Activated T-helper 2 cell treated with anti-CD3 and anti-CD28 coated beads, Interferon-gamma antibody, Interleukin-2, Interleukin-4, amounts not matched to agents 10 μg/mL and 5 μg/mL and 100 μg/mL, durations not matched to agents 14 hours and 24 hours and 36 hours (primary cell): ENCODE data around the gene LUC7L2. TPM values are rescaled to one million over a fixed set of nuclear protein-coding genes. Genes with fewer than 3 reads are reported as not detected.
"Not testable (repeated sequence)": the region's sequence is repeated elsewhere in the genome, so short reads cannot be mapped to it uniquely, and the experiment has no call there.

Experiments used
- DNase-seq: peaks from one replicate; pipeline ENCODE4 v3.0.0; 2021; ENCODE audit warnings: low spot score
- H3K27ac Mint-ChIP-seq: one replicate; pipeline ENCODE4 v1.8.0; 2021; ENCODE audit warnings: mixed read lengths
- H3K27me3 Mint-ChIP-seq: one replicate; pipeline ENCODE4 v1.8.0; 2021; ENCODE audit warnings: low read depth, mixed read lengths
- H3K36me3 Mint-ChIP-seq: one replicate; pipeline ENCODE4 v1.8.0; 2021; ENCODE audit warnings: low read depth, mixed read lengths
- H3K4me1 Mint-ChIP-seq: one replicate; pipeline ENCODE4 v1.8.0; 2021; ENCODE audit warnings: low read depth, mixed read lengths
- H3K4me3 Mint-ChIP-seq: one replicate; pipeline ENCODE4 v1.8.0; 2021; ENCODE audit warnings: low read depth, mild to moderate bottlenecking, moderate library complexity, mixed read lengths
- H3K9me3 Mint-ChIP-seq: one replicate; pipeline ENCODE4 v1.8.0; 2021; ENCODE audit warnings: mixed read lengths
- intact Hi-C: fragments of 100-400 bp; cut with micrococcal nuclease; formaldehyde crosslinking; loops from one replicate; pipeline ENCODE4 v1.15.1; 2023
- total RNA-seq: library from RNA; stranded (reverse); gene quantifications from 2 replicates; pipeline ENCODE4 v1.2.3, GENCODE V29; 2022

LUC7L2 gene
- total RNA-seq, 1 donor from 2014 or later = 151 TPM

DNA sequence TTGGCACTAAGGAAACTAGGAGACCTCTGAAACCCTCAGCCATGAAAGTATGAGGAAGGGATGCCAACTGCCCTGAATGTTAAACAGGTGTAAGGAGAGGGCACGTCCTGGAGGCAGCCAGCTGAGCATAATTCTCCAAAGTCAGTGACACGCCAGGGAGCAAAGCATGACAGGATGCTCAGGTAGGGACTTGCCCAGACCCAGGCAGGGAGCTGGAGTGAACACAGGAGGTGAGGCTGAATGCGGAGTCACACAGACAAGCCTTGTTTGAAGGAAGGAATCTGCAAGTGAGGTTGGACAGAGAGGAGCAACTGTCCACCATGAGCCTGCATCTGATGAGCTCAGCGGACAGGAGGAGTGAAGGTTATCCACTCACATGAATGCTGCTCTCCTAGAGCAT lies 82.3 kb downstream of the LUC7L2 start:
- no peak for DNase-seq
- intact Hi-C loops = no loop called here
- Mint-ChIP-seq H3K9me3 (no peaks in the 10 kb centered on the region), H3K27me3 (no peaks in the 10 kb centered on the region), H3K27ac (no peak overlapping the region), H3K4me1 (peaks cover 5% of the 10 kb centered on the region), H3K36me3 (no peaks in the 10 kb centered on the region), H3K4me3 (no peak overlapping the region)

DNA sequence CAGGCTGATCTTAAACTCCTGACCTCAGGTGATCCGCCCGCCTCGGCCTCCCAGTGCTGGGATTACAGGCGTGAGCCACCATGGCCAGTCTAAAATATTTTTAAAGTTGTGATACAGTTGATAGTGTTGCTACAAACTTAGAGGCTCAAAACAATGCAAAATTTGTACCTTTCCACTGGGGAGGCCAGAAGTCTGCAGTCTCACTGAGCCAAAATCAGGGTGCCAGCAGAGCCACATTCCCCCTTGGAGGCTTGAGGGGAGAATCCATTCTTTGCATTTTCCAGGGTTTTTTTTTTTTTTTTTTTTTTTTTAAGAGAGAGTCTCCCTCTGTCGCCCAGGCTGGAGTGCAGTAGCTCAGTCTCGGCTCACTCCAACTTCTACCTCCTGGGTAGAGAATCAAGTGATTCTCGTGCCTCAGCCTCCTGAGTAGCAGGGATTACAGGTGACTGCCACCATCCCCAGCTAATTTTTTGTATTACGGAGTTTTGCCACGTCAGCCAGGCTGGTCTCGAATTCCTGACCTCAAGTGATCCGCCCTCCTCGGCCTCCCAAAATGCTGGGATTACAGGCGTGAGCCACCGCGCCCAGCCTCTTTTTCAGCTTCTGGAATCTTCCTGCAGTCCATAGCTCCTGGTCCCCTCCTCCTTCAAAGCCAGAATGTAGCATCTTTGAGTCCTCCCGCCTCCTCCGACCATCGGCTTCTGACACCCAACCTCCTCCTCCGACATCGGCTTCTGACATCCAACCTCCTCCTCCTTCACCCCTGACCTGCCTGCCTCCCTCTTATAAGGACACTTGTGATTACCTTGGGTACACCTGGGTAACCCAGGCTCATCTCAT lies 86.6 kb downstream of the LUC7L2 start:
- no peak overlapping the region for H3K4me3 Mint-ChIP-seq
- H3K4me1 Mint-ChIP-seq = peaks cover 5% of the 10 kb centered on the region
- intact Hi-C loops = no loop called here
- no peak overlapping the region for H3K27ac Mint-ChIP-seq
- H3K9me3 Mint-ChIP-seq = no peaks in the 10 kb centered on the region
- no peaks in the 10 kb centered on the region for H3K27me3 Mint-ChIP-seq
- DNase-seq = no peak
- no peaks in the 10 kb centered on the region for H3K36me3 Mint-ChIP-seq

DNA sequence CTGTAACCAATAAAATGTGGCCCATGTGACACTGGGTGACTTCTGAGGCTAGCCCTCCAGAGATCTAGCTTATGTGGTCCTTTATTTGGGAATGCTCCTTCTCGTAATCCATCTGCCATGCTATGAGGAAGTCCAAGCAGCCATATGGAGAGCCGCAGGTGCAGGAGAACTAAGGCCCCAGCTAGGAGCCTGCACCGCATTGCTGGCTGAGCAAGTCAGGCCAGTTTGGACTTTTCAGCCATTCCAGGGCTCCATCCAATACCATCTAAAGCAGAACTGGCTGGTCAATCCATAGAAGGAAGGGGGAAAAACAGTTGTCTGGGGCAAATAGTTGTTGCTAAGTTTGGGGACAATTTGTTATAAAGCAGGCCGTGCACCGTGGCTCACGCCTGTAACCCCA lies 91.2 kb downstream of the LUC7L2 start:
- no peak overlapping the region for H3K27ac Mint-ChIP-seq
- intact Hi-C loops = no loop called here
- no peaks in the 10 kb centered on the region for H3K36me3 Mint-ChIP-seq
- H3K4me1 Mint-ChIP-seq = no peaks in the 10 kb centered on the region
- no peak for DNase-seq
- no peaks in the 10 kb centered on the region for H3K9me3 Mint-ChIP-seq
- H3K27me3 Mint-ChIP-seq = no peaks in the 10 kb centered on the region
- H3K4me3 Mint-ChIP-seq = no peak overlapping the region

DNA sequence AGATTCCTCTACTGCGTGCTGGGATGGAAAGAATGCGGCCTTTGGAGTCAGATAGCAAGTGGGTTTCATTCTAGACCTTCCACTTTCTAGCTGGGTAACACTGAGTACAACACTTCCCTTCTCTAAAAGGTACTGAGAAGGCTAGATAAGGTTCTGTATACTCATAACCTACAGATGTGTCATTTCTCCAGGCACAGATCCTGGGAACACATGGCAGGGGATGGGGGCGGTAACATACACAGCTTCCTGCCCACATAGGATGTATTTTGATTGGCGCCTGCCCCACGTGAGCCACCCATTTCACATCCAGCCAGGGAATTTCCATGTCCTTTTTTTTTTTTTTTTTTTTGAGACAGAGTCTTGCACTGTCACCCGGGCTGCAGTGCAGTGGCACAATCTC lies 91.9 kb downstream of the LUC7L2 start:
- H3K4me3 Mint-ChIP-seq = no peak overlapping the region
- no peaks in the 10 kb centered on the region for H3K4me1 Mint-ChIP-seq
- DNase-seq = no peak
- H3K27ac Mint-ChIP-seq = no peak overlapping the region
- H3K9me3 Mint-ChIP-seq = no peaks in the 10 kb centered on the region
- H3K27me3 Mint-ChIP-seq = no peaks in the 10 kb centered on the region
- intact Hi-C loops = no loop called here
- H3K36me3 Mint-ChIP-seq = no peaks in the 10 kb centered on the region

DNA sequence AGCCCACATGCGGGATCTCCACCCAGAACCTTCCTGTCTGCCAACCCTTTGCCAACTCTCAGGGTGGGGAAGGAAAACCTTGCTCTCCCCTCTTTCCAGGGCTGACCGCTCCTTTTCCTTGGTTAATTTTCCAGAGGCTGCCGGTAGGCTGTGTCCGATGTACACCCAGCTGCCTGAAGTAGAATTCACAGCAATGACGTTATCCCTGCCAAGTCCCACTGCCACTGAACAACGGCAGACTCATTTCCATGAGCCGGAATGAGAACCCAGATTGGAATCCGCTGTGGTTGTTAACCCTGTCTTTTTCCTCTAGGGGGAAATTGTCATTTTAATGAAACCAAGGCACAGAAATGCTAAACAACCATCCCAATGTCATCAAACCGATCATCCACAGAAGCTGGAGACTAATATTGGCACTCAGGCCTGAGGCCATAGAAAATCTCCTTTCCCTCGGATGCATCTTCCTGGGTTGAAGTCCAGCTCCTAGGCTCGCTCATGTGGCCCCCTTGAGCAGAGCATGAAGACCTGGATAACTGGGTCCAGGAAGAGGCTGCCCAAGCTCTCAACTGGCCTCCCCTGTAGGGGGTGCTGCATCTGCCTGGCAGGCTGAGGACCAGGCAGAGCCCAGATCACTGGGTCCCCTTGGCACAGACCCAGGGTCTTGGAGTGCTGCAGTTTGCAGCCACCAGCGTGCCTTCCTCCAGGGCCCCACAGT lies 93.4 kb downstream of the LUC7L2 start:
- Mint-ChIP-seq H3K27me3 (no peaks in the 10 kb centered on the region), H3K9me3 (no peaks in the 10 kb centered on the region), H3K36me3 (no peaks in the 10 kb centered on the region), H3K4me3 (no peak overlapping the region), H3K27ac (no peak overlapping the region), H3K4me1 (no peaks in the 10 kb centered on the region)
- intact Hi-C loops = no loop called here
- no peak for DNase-seq

DNA sequence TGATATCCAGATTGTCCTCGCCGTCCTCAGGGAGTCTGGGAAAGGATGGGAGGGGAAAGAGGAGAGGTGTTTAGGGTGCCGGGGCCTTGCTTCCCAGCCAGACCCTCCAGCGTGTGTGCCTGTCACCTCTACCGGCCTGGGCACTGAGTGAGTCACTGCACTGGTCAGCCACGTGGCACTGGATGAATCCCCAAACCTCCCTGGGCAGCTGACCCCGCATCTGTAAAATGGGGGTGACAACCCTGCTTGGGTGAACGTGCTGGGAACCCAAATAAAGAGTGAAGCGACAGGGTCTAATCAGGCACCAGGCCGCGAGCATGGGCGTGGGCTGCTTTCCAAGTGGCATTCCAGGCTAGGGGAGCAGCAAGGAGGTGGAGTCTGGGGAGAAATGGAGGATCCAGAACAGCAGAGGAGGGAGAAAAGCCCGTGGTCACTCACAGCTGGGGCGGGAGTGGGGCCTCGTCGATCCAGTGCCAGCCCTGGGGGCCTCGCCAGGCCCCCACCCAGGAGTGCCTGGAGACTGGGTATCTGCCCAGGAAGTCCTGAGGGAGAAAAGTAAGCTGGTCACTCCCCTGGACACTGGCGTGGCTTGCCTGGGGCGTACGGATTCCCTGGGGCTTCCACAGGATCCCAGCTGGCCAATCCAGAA lies 94.1 kb downstream of the LUC7L2 start:
- Mint-ChIP-seq H3K36me3 (no peaks in the 10 kb centered on the region), H3K4me3 (no peak overlapping the region), H3K4me1 (no peaks in the 10 kb centered on the region), H3K9me3 (no peaks in the 10 kb centered on the region), H3K27me3 (no peaks in the 10 kb centered on the region), H3K27ac (no peak overlapping the region)
- intact Hi-C loops = no loop called here
- no peak for DNase-seq

DNA sequence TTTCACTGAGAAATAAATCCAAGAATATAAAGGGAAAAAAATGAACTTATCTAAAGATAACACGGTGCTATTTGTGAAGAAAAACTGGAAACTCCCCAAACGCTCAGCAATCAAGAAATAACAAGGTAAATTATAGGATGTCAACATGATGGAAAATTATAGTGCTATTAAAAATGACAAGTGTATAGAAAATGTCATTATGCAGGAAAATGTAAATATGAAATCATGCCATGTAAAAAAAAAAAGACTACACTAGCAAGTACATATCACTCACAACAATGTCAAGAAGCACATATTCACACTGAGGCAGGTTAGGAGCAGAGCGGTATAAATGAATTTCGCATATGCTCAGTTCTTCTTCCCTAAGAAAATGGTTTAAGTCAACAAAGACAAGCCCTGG lies 96.1 kb downstream of the LUC7L2 start:
- no peaks in the 10 kb centered on the region for H3K4me1 Mint-ChIP-seq
- no peaks in the 10 kb centered on the region for H3K36me3 Mint-ChIP-seq
- intact Hi-C loops = no loop called here
- no peak overlapping the region for H3K4me3 Mint-ChIP-seq
- H3K9me3 Mint-ChIP-seq = no peaks in the 10 kb centered on the region
- H3K27me3 Mint-ChIP-seq = no peaks in the 10 kb centered on the region
- DNase-seq = no peak
- no peak overlapping the region for H3K27ac Mint-ChIP-seq

DNA sequence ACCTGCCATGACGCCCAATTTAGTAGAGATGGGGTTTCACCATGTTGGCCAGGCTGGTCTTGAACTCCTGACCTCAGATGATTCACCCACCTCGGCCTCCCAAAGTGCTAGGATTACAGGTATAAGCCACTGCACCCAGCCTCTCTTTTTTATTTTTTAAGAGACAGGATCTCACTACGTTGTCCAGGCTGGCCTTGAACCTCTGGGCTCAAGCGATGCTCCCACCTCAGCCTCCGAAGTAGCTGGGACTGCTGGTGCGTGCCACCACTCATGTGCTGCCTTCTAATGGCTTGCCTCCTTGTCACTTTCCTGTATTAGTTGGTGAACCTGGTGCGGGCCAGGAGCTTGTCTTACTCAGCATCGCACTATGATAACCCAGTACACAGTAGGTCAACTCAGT lies 96.8 kb downstream of the LUC7L2 start:
- intact Hi-C loops = no loop called here
- no peaks in the 10 kb centered on the region for H3K4me1 Mint-ChIP-seq

DNA sequence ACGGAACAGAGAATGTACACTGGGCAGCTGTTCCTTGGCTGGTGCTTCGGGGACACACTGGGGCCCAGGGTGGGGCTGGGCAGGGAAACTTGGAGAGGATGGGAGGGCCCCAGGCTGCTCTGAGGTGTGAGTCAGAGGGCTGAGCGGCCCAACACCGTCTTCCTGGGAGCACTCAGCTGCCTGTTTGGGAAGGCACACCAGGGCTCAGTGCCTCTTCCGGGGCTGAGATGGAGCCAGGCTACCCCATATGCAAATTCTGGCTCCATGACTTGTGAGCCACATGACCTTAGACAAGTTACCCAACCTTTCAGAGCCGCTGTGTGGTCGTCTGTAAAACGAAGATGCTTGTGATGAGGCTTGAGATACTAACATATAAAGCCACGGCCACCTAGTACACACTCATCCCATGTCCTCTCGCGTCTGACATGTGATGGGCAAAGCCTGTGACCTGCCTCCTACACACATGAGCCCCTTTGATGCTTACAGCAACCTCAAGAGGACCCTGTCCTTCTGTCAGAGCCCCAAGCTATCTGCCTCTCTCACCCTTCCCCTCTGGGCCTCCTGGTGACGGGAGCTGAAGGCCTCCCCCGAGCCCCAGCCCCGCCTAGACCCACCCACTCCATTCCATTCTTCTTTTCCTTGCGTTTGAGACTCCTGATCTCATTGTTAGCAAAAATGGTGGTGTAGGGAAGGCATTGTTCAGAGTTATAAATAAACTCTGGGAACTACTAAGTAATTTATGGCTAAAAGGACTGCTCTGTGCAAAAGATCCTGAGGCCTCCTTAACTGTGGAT lies 97.7 kb downstream of the LUC7L2 start:
- Mint-ChIP-seq H3K4me1 (no peaks in the 10 kb centered on the region), H3K9me3 (no peaks in the 10 kb centered on the region), H3K27me3 (no peaks in the 10 kb centered on the region), H3K4me3 (no peak overlapping the region), H3K27ac (no peak overlapping the region), H3K36me3 (no peaks in the 10 kb centered on the region)
- no peak for DNase-seq
- intact Hi-C loops = no loop called here

More for the DNA sequence above, 96.8 kb downstream of the LUC7L2 start:
- Mint-ChIP-seq H3K27ac (no peak overlapping the region), H3K4me3 (no peak overlapping the region), H3K27me3 (no peaks in the 10 kb centered on the region), H3K36me3 (no peaks in the 10 kb centered on the region), H3K9me3 (no peaks in the 10 kb centered on the region)
- no peak for DNase-seq

DNA sequence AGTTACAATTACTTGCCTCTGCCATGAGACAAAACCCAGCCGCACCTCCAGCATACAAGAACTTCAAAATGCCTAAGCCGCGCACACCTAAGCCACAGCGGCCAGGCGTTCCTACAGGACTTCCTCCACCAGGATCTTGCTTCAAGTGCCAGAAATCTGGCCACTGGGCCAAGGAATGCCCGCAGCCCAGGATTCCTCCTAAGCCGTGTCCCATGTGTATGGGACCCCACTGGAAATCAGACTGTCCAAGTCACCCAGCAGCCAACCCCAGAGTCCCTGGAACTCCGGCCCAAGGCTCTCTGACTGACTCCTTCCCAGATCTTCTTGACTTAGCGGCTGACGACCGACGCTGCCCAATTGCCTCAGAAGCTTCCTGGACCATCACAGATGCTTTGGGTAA lies 103.7 kb downstream of the LUC7L2 start:
- H3K4me3 Mint-ChIP-seq, DNase-seq, intact Hi-C loops, H3K27me3 Mint-ChIP-seq, H3K9me3 Mint-ChIP-seq, H3K4me1 Mint-ChIP-seq, H3K27ac Mint-ChIP-seq, H3K36me3 Mint-ChIP-seq: not testable (repeated sequence)

DNA sequence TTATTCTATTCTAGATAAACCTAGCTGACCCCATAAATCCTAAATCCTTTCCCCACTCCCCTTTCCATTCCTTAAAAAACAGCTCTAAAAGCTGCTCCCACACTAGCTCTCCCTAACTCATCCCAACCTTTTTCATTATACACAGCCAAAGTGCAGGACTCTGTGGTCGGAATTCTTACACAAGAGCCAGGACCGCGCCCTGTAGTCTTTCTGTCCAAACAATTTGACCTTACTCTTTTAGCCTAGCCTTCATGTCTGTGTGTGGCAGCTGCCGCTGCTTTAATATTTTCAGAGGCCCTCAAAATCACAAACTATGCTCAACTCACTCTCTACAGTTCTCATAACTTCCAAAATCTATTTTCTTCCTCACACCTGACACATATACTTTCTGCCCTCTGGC lies 104.8 kb downstream of the LUC7L2 start:
- H3K4me1 Mint-ChIP-seq, H3K9me3 Mint-ChIP-seq, H3K4me3 Mint-ChIP-seq, H3K27ac Mint-ChIP-seq, H3K27me3 Mint-ChIP-seq, H3K36me3 Mint-ChIP-seq, DNase-seq, intact Hi-C loops: not testable (repeated sequence)

DNA sequence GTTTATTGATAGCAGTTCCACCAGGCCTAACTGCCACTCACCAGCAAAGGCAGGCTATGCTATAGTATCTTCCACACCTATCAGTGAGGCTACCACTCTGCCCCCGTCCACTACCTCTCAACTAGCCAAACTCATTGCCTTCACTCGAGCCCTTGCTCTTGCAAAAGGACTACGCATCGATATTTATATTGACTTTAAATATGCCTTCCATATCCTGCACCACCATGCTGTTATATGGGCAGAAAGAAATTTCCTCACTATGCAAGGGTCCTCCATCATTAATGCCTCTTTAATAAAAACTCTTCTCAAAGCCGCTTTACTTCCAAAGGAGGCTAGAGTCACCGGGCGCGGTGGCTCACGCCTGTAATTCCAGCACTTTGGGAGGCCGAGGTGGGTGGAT lies 105.4 kb downstream of the LUC7L2 start:
- H3K4me1 Mint-ChIP-seq, H3K27me3 Mint-ChIP-seq, H3K27ac Mint-ChIP-seq, intact Hi-C loops, H3K9me3 Mint-ChIP-seq, H3K36me3 Mint-ChIP-seq, H3K4me3 Mint-ChIP-seq, DNase-seq: not testable (repeated sequence)
